ENCODE results near the gene ME1.

The ME1 gene

DNA sequence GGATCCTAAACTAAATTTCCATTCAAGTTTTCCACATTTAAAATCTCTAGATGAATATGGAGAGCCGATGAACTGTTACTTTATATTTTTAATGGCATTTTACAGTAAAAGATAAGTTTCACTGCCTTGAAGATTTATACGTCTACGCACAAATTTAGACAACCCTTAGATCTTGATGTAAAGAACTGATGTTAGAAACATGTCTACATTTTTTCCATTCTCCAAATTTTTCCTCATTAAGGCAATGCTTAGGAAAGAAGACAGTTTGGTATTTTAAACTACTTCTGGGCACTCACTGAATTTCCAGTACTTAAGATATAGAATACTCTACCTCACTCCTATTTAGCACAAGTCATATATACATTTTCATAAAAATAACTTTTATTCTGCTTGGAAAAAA lies 45.4 kb downstream of the ME1 start:
- in situ Hi-C loops (cut with MboI; ENCODE audit: low sequenced_read_pairs, unreplicated experiment), result no loop called here
- DNase-seq (ENCODE audit: low spot score), result no peak

GRCh38 chr6:83384751-83385150 lies 46.1 kb downstream of the ME1 start:
- TF ChIP-seq CTCF (IDR thresholded peaks at IDR 0.05; ENCODE audit: borderline replicate concordance, control extremely low read depth, extremely low read depth, insufficient read depth, missing control alignments), result no peak
- DNase-seq (ENCODE audit: low spot score), result no peak
- in situ Hi-C loops (cut with MboI; ENCODE audit: low sequenced_read_pairs, unreplicated experiment), result no loop called here

More for the DNA sequence above, 45.4 kb downstream of the ME1 start:
- TF ChIP-seq CTCF (IDR thresholded peaks at IDR 0.05; ENCODE audit: borderline replicate concordance, control extremely low read depth, extremely low read depth, insufficient read depth, missing control alignments), result no peak

DNA sequence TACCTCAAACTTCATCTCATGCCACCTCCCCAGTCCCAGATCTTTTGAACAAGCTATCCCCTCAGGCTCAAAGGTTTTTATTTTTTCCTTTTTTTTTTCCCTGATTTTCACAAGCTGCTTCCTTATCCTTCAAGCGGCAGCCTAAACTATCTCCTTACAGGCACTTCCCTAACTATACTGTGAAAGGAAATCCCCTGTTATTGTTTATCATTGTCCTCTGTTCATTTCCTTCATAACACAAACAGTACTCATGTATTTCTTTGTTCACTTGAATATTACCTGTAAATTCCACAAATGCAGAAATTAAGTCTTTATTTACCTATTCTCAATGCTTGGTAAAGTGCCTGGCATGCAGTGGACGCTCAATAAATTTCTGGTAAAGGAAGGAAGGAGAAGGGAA lies 48.9 kb downstream of the ME1 start:
- DNase-seq (ENCODE audit: low spot score), result no peak

DNA sequence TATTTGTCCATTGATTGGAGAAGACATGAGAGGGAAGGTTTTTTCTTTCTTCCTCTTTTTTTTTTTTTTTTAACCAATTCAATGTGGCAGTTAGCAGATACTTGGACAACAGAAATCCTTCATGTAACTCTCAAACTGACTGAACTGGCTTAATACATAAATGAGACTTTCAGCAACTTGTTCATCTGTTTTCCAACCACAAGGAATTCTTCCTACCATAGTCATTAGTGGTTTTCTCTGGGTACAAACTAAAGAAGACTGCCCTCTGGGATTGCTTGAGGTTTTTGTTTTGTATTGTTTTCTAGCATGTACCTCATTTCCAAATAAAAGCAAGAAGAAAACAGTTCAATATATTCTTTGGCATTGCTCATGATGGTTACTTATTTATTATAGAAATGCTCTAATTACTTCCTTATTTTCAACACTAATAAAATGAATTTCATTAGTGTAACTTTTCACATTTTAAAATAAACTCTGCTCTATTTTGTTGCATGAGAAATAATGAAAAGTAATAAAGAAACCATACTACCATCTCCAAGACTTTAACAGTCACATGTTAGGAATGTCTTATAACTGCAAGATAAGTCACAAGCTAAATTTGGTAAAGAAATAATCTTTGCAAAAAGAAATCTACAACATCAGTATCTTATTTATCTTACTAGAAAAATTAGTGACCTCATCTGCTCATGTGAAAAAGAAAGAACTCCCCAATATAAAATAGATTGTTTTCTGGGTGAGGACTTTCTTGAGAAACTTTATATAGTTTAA lies 52.0 kb downstream of the ME1 start:
- DNase-seq (ENCODE audit: low spot score), result no peak
- in situ Hi-C loops (cut with MboI; ENCODE audit: low sequenced_read_pairs, unreplicated experiment), result no loop called here
- no peak for TF ChIP-seq CTCF (IDR thresholded peaks at IDR 0.05; ENCODE audit: borderline replicate concordance, control extremely low read depth, extremely low read depth, insufficient read depth, missing control alignments)

More for the DNA sequence above, 48.9 kb downstream of the ME1 start:
- TF ChIP-seq CTCF (IDR thresholded peaks at IDR 0.05; ENCODE audit: borderline replicate concordance, control extremely low read depth, extremely low read depth, insufficient read depth, missing control alignments), result no peak
- in situ Hi-C loops (cut with MboI; ENCODE audit: low sequenced_read_pairs, unreplicated experiment), result no loop called here

GRCh38 chr6:83371423-83371822 lies 59.4 kb downstream of the ME1 start:
- no peak for DNase-seq (ENCODE audit: low spot score)
- TF ChIP-seq CTCF (IDR thresholded peaks at IDR 0.05; ENCODE audit: borderline replicate concordance, control extremely low read depth, extremely low read depth, insufficient read depth, missing control alignments), result no peak
- in situ Hi-C loops (cut with MboI; ENCODE audit: low sequenced_read_pairs, unreplicated experiment), result no loop called here

DNA sequence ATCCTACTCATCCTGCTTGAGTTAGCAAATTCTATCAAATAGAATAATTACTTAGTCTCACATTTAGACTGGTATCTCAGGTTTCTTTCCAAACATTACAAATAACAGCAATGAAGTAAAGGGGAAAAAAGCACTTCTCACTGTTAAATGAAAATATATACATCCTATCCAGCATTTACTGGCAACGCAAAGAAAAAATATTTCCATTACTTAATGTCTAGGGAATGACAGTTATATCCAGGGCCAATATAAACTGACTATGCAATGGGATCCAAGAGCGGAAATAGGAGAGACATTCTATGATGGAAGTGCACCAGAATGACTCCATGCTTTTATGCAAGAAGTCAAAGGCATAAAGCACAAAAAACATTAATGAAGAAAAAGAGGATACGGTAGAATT lies 60.3 kb downstream of the ME1 start:
- in situ Hi-C loops (cut with MboI; ENCODE audit: low sequenced_read_pairs, unreplicated experiment), result no loop called here
- DNase-seq (ENCODE audit: low spot score), result no peak
- no peak for TF ChIP-seq CTCF (IDR thresholded peaks at IDR 0.05; ENCODE audit: borderline replicate concordance, control extremely low read depth, extremely low read depth, insufficient read depth, missing control alignments)
